ENCODE data around the gene CROCC2.

Gene CROCC2

GRCh38 chr2:240906141-240906910 lies at the start of gene CROCC2:
Gene CROCC2, plus strand, starts transcription at chr2:240906336. Its CDS starts 178 bp downstream, at chr2:240906514.
- FAIRE-seq: no peak

- no peak for FAIRE-seq
Observed at GRCh38 chr2:240857039-240858008, 48.8 kb upstream of the CROCC2 start.

DNA sequence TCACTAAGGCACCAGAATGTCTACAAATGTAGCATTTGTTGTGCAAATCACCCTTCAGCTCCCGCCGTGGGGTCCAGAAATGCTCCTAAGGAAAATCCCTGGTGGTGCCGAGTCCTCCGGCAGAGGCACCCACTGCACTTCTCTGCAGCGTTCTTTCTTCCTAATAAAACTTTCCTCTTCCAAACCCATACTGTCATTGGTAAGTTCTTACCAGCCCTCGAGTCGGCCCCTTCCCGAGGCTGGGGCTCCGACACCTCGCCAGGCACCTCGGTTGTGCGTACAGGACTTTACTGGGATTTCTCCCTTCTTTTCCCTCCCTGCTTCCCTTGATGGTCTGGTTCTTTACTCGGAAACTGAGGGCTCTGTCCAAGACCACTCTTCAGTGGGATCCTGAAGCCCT lies 47.8 kb upstream of the CROCC2 start:
- FAIRE-seq: no peak

- no peak for FAIRE-seq
Observed at GRCh38 chr2:240858871-240859270, 47.3 kb upstream of the CROCC2 start.

GRCh38 chr2:240861547-240861946 lies 44.6 kb upstream of the CROCC2 start:
- FAIRE-seq: no peak

- FAIRE-seq: no peak
Observed at GRCh38 chr2:240864475-240864874, 41.7 kb upstream of the CROCC2 start.

GRCh38 chr2:240865391-240865790 lies 40.7 kb upstream of the CROCC2 start:
- FAIRE-seq: no peak

DNA sequence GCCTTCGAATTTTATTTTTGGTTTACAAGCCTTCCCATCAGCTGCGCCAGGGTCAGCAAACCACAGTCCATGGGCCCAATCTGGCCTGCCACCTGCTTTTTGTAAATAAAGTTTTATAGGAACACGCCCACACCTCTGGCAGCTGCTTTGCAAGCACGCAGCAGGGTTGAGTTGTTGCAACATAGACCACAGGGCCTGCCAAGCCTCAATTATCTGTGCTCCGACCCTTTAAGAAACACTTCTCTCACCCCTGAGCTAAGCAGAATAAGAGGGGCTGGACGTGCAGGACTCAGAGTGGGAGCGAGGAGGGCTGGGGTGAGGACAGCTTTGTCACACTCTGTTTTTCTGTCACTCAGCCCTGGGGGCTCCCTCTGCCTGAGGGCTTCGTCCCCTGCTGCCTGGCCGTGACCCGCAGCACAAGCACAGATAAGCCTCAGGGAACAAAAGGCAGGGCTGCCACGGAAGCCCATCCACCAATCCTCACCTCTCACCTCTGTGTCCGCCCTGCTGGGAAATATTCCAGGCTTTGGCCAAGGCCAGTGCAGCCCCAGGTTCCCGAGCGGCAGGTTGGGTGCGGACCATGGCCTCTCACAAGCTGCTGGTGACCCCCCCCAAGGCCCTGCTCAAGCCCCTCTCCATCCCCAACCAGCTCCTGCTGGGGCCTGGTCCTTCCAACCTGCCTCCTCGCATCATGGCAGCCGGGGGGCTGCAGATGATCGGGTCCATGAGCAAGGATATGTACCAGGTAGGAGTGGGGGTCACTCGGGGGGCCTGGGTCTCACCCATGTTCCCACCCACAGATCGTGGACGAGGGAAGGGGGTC lies 37.6 kb upstream of the CROCC2 start, which contains the start of gene AGXT:
Gene AGXT (plus strand): TSS at position 539 of the 823 bp plus-strand sequence. CDS start 42 bp downstream, at position 581.
- no peak for FAIRE-seq

GRCh38 chr2:240869109-240869955 lies 36.8 kb upstream of the CROCC2 start:
- no peak for FAIRE-seq

DNA sequence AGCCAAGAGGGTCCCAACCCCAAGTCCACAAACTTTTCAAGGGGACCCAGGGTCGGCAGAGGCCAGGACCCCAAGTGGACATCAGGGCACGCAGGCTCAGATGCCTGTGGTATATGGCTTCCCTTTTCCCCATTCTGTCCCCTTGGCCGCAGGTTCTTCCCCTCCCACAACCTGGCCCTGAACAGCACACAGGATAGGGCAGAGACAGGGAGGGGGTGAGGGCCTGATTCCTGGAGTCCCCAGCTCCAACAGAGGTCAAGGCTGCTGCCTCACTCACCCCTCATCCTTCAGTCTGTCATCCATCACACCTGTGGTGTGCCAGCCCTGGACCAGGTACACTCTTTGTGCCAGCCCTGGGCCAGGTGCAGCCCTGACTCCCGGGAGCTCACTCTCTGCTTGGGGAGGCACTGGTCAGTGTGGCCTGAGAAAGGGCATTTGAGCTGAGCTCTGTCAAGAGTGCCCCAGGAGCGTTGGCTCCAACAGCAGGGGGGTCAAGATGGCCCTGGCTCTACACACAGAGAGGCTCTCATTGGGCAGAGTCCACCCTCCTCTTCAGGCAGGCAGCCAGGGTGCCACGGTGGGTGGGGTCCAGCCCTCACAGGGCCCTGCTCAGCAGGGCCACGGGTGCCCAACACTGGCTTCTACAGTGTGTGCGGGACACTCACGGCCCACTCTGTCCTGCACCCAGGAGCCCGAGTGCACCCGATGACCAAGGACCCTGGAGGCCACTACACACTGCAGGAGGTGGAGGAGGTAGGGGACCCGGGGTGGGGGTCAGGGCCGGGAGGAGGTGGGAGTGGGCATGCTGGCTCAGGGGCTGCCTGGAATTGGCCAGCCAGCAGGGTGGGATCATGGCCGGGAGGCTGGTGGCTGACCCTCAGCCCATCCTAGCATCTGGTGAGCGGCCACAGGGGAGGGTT lies 35.9 kb upstream of the CROCC2 start:
- FAIRE-seq: no peak

DNA sequence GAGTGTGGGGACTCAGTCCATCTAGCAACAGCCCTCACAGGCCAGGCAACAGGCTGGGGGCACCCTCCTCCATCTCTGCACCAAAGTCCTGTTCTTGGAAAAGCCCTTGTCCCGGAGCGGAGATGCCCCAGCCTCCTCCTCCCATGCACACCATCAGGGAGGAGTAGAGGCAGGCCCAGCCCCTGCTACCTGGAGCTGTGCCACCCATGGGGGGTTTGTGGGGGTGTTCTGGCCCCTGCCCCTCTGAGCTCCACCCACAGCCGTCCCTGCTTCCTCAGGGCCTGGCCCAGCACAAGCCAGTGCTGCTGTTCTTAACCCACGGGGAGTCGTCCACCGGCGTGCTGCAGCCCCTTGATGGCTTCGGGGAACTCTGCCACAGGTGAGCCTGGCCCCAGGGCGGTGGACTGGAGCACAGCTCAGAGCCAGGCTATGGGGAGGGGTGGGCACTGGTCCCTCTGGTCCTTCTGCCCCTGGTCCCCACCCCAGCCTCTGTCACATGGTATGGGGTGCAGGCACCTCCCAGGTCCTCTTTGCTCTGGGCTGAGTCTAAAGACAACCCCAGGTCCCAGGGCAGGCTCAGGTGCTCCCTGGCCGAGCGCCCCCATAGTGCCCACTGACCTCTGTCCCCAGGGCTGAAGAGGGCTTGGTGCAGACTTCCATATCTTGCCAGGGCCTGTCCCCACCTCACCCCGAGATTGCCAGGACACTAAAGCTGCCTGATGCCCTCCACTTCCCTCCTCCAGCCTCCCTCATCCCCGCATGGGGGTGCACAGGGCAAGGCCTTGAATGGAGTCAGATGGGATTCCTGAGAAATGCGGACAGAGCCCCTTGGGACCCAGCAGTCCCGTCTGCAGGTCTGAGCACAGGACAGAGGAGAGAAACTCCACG lies 34.8 kb upstream of the CROCC2 start:
- no peak for FAIRE-seq

DNA sequence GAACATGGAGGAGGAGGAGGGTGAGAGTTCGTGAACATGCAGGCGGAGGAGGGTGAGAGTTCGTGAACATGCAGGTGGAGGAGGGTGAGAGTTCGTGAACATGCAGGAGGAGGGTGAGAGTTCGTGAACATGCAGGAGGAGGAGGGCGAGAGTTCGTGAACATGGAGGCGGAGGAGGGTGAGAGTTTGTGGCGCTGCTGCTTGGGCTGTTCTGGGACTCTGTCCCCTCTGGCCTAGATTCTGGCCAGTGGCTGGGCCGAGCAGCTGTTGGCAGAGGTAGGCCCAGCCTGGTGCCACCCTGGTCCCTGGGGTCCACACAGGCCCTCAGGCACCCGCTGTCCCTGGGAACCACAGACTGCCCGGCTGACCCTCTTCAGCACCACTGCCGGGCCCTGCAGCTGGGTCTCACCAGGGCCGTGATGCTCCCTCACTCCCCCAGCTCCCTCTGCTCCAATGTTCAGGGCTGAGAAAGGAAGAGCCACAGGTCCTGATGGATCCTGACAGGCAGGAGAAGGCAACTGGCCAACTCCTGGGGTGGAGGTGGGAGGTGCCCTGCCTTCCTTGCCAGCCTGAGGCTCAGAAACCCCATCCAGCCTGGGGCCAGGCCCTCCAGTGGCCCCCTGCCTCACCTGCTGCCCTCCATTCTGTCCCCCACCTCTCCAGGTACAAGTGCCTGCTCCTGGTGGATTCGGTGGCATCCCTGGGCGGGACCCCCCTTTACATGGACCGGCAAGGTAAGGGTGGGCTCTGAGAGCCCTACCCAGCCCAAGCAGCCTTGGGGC lies 33.6 kb upstream of the CROCC2 start:
- no peak for FAIRE-seq

GRCh38 chr2:240873098-240873788 lies 32.9 kb upstream of the CROCC2 start:
- FAIRE-seq: no peak

DNA sequence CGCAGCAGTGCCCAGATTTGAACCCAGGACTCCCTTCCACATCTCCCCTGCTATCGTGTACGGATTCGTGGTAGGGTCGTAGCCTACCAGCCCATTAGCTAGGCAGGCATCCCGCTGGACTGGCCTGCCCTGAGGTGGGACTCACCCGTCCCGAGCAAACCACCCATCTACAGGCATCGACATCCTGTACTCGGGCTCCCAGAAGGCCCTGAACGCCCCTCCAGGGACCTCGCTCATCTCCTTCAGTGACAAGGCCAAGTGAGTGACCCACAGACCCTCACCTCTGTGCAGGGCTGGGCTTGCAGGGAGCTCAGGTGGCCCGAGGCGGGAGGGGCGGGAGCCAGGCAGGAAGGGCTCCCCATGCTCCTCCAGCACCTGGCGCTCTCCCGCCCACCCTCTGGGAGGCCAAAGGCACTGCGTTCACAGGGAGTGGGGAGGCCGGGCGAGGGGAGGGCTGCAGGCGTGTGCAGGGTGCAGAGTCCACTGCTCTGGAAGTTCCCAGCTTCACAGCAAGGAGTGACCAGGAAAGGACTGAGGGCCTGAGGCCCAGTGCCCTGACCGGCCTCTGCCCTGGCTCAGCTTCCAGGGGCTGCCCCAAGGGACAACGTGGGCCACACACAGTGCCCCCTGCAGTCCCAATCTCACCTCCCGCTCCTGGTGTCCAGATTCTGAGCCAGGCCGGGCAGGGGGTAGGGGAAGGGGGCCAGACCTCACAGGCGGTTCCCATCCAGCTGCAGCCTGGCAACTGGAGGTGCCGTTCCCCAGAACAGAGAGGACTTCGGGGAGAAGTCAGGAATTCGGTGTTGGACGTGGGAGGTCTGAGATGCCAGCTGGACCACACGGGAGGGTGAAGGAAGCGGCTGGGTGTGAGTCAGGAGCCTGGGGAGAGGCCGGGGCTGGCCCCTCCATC lies 32.1 kb upstream of the CROCC2 start:
- no peak for FAIRE-seq

DNA sequence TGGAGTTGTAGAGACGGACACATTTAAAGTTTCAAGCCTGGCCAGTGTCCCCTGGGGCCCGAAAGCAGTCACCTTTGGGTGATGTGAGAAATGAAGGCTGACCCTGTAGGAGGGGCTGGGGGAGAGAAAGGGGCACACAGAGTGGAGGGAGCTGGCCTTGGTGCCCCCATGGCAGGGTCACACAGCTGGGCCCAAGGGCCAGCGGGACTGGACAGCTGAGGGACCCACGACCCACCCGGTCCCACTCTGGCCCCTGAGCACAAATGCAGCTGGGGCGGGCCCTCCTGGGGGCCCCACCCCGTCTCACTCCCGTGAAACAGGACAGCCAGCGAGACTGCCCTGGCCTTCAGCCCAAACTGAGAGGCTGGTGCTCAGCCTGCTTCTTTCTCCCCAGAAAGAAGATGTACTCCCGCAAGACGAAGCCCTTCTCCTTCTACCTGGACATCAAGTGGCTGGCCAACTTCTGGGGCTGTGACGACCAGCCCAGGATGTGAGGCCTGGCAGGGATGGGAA lies 31.4 kb upstream of the CROCC2 start:
- FAIRE-seq: no peak

- FAIRE-seq: no peak
Observed at GRCh38 chr2:240875228-240876034, 30.7 kb upstream of the CROCC2 start.
